ENCODE results near the gene TBC1D2.
A peak's percentile ranks its signal among the peaks of the same experiment; 100 is the strongest.
"Not testable (repeated sequence)": the region's sequence is repeated elsewhere in the genome, so short reads cannot be mapped to it uniquely, and the experiment has no call there.

The TBC1D2 gene

DNA sequence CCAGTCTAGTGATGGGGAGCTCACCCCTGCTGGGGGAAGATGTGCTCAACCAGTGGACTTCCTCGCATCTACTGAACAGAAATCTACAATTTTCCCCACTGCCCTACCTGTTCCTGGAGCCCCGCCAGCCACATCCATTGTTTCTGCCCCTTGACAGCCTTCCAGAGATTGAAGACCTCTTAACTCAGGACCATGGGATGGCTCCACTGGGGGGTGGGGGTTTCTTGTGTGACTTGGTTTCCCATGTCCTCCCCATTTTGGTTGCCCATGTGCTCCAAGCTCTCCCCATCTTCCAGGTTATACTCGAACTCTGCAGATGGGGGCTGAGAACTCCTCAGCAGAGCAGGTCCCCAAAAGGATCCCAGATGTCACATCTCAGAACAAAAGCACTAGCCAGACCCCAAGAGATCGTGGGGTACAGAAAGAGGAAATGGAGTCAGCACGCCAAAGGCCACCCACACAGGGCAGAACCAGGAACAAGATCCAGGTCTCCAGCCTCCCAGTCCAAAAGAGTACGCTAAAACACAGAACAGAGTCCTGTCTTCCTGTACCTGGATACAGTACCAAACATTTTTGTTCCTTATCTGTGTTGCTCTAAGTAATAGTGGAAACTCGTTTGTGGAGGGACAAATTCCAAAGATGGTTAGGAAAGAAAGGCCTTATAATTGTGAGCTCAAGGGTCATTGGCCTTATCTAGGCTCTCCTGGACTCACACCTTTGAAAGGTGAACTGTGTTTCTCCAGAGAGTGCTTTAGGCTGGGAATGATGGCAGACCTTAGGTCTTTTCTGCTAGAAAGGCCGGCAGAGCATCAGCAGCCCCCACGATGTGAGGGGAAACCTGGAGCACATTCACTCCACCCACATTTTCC, 78.8 kb downstream of the TBC1D2 start:
- DNase-seq = peak in 2 of 10 donors; percentile 47 to 76
- intact Hi-C loops (cut with DNase I) = no loop called here

- DNase-seq = no peak
- intact Hi-C loops (cut with DNase I) = no loop called here
Measured at GRCh38 chr9:98175762-98176161, 79.7 kb downstream of the TBC1D2 start.

GRCh38 chr9:98175028-98175569, 80.3 kb downstream of the TBC1D2 start:
- intact Hi-C loops (cut with DNase I) = no loop called here
- DNase-seq = peak in 1 of 10 donors; percentile 50

GRCh38 chr9:98174502-98174918, 80.9 kb downstream of the TBC1D2 start:
- DNase-seq = not testable (repeated sequence)

DNA sequence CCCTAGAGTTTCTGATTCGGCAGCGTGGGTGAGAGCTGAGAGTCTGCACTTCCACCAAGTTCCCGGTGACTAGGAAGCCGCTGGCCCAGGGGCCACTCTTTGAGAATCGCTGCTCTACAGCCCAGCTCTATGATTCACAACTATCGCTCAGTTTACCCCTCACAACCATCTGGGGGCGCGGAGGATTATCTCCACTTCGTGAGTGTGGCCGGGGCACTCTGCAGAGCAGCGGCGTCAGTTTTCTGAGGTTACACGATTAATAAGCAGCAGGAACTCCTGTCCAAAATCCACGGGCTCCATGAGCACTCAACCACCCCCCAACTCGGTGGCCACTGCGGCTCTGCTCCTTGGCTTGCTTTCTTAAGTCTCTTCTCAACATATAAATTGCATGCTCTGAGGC, 82.3 kb downstream of the TBC1D2 start:
- intact Hi-C loops (cut with DNase I) = no loop called here
- peak in 1 of 10 donors; percentile 61 for DNase-seq

More at GRCh38 chr9:98174502-98174918, 80.9 kb downstream of the TBC1D2 start:
- intact Hi-C loops (cut with DNase I) = not testable (repeated sequence)

GRCh38 chr9:98172604-98173003, 82.8 kb downstream of the TBC1D2 start:
- intact Hi-C loops (cut with DNase I) = no loop called here
- DNase-seq = no peak

DNA sequence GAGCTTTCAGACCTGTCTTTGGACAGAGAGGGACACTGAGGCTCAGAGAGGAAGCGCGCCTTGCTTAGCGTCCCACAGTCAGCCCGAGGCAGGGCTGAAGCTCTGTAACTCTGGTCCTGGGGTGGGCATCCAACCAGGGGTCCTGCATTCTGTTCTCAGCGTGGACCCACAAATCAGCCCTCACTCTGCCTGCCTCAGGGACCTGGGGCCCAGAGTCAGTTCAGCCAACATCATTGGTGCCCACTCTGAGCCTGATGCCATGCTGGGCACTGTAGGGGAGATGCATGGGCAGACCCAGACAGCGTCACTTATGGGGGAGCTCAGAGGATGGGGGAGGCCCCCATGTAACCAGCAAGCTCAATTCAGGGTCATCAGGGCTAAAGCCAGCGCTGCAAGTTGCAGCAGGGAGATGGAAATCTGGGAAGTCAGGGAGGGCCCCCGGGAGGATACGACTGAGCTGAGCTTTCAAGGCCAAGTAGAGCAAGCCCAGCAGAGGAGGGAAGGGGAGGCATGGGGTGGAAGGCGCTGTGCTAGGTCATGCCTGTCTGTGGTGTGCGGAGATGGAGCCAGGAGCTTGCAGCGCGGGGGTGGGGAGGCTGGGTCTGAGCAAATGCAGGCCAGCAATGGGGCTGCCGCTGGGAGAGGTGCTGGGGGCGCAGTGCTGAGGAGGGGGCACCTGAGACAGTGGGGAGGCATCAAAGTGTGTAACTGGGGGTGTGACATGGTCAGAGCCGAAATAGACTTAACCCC, 84.1 kb downstream of the TBC1D2 start:
- intact Hi-C loops (cut with DNase I) = no loop called here
- peak in 1 of 10 donors; percentile 70 for DNase-seq

DNA sequence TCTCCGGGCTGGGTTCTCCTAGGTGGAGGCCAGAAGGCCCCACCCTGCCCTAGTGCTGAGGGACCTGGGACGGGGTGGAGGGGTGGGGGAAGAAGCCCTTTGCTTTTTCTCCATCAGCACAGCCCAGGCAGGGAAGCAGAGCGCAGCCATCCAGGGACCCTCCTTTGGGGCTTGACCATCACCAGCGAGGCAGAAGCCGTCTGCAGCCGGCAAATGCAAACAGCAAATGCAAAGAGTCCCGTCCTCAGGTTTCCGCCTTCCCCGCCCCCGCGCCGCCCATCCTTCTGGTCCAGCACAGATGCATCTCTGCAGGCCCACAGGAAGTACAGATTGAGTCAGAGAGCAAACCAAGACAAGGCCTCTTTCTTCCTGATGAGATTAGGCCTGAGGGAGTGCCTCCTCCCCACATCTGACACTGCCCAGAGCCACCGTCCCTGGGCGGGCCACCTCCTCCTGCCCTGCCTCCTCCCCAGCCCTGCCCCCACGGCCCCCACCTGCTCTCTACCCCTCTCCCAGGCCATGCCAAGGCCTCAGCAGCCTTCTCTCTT, 86.4 kb downstream of the TBC1D2 start:
- intact Hi-C loops (cut with DNase I) = no loop called here
- DNase-seq = peak in 5 of 10 donors; percentile 31 to 86 (median 40)

GRCh38 chr9:98168153-98168780, 87.2 kb downstream of the TBC1D2 start:
- intact Hi-C loops (cut with DNase I) = no loop called here
- peak in 1 of 10 donors; percentile 14 for DNase-seq

DNA sequence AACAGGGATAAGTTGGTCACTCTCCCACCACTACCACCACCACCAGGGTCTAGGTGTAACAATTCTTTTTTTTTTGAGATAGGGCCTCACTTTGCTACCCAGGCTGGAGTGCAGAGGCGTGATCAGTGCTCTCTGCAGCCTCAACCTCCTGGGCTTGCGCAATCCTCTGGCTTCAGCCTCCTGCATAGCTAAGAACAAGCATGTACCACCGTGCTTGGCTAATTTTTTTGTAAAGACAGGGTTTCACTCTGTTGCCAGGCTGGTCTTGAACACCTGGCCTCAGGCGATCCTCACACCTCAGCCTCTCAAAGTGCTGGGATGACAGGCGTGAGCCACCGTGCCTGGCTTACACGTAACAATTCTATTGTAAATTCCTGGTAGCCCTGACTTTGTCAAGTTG, 90.5 kb downstream of the TBC1D2 start:
- intact Hi-C loops (cut with DNase I) = no loop called here
- DNase-seq = peak in 1 of 10 donors; percentile 38

DNA sequence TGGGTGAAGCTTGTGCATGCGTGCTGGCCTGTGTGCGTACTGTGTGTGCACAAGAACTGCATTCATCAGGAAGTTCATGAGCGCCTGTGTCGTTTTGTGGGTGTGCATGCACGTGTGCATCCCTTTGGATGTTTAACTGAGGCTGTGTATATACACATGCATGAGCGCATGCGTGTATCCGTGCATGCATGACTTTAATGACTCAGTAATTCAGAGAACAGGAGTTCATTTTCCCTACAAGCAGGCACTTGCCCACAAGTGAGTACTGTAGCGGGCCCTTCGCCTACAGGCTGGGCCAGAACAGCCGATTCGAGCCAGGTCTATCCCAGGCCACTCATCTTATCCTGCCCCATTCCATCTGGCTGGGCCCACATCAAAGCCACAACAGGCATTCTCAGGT, 92.8 kb downstream of the TBC1D2 start:
- peak in 1 of 10 donors; percentile 52 for DNase-seq
- intact Hi-C loops (cut with DNase I) = no loop called here

GRCh38 chr9:98161851-98162250, 93.6 kb downstream of the TBC1D2 start:
- intact Hi-C loops (cut with DNase I) = no loop called here
- peak in 1 of 10 donors; percentile 24 for DNase-seq

DNA sequence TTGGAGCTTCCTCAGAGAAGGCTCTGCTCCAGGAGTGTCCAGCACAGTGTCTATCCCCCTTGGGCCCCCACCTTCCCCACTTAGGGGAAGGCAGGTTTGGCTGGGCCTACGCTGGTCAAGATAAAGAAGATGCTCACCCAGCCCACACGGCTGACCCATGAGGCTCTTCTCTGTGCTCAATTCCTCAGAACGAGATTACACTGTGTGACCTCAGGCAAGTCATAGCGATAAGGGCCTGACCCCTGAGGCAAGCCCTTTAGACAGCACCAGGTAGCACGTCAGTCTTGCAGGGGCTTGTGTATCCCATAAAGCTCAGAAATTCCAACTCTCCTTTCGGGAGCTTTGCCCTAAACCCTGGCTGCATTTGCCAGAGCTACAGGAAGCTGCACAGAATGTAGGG, 95.7 kb downstream of the TBC1D2 start:
- intact Hi-C loops (cut with DNase I) = no loop called here
- no peak for DNase-seq

DNA sequence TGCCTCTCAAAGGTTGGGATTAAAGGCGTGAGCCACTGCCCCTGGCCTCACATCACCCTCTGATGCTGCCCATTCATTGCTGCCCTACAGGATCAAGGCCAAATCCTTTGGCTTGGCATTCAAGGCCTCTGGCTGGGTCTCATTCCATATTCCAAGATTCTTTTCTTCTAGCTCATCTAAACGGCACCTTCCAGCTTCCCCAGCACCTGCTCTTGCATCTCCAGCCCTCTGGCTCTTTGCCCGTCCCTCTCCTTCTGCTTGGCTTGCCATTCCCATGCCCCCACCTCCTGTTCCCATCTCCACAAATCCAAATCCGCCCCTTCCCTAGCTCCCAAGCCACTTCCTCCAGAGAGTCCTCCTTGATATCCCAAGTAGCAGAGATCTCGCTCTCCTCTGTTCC, 96.1 kb downstream of the TBC1D2 start:
- DNase-seq = peak in 1 of 10 donors; percentile 48
- intact Hi-C loops (cut with DNase I) = no loop called here

DNA sequence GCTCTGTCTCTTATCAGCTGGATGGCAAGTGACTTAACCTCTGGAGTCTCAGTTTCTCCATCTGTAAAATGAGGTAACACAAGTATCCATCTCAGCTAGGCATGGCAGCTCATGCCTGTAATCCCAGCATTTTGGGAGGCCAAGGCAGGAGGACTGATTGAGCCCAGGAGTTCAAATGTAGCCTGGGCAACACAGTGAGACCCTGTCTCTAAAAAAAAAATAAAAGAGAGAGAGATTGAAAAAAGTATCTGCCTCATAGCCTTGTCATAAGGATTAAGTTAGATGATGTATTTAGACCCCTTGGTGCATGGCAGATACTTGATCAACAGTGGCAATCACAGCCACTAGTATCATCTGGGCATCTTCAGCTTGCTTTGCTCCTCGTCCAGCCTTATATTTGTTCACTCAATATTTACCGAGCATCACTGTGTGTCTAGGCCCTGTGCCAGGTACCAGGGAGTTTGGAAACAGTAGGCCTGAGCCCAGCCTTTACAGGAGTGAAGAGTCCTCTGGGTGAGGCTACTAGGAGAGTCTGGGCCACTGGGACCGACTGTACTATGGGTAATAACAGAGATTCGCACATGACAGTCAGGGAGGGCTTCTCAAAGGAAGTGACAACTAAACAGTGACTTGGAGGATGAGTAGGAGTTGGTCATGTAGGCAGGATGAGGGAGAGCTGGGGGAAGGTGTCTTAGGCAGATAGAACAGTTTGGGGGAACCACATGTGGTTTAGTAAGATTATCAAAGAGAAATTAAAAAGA, 97.2 kb downstream of the TBC1D2 start:
- intact Hi-C loops (cut with DNase I) = no loop called here
- peak in 1 of 10 donors; percentile 26 for DNase-seq

GRCh38 chr9:98157372-98157771, 98.1 kb downstream of the TBC1D2 start:
- intact Hi-C loops (cut with DNase I) = no loop called here
- peak in 1 of 10 donors; percentile 63 for DNase-seq

DNA sequence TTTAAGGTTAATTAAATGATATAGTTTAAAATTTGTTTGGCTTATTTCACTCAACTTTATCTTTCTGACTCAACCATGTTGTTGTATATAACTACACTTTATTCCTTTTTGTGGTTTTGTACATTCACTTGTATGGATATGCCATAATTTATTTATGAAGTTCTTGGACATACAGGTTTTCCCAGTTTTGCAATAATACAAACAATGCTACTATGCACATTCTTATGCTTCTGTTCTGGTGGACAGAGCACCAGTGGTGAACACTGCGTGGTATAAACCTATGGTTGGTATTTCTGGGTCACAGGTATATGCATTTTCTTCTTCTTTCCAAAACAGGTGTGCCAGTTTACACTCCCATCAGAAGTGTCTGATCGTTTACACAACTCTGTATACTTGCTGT, 100.8 kb downstream of the TBC1D2 start:
- intact Hi-C loops (cut with DNase I) = no loop called here
- no peak for DNase-seq

- intact Hi-C loops (cut with DNase I) = no loop called here
- DNase-seq = peak in 1 of 10 donors; percentile 8
Measured at GRCh38 chr9:98152526-98152925, 102.9 kb downstream of the TBC1D2 start.

- intact Hi-C loops (cut with DNase I) = no loop called here
- no peak for DNase-seq
Measured at GRCh38 chr9:98150721-98151120, 104.7 kb downstream of the TBC1D2 start.

DNA sequence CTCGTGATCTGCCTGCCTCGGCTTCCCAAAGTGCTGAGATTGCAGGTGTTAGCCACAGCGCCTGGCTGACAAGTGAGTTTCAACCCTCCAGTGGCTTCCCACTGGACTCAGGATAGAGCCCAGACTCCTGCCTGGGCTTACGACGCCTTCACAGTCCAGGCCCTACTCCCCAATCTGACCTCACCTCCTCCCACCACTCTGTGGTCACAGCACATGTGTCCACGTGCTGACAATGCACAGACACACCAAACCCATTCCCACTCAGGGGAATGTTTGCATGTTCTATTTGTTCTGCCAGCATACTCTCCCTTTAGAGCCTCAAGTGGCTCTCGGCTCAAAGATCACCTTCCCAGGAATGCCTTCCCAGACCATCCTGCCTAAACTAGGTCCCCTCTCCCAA, 105.3 kb downstream of the TBC1D2 start:
- intact Hi-C loops (cut with DNase I) = no loop called here
- DNase-seq = no peak
